Stimulated activated CD8-positive, alpha-beta memory T cell treated with anti-CD3 and anti-CD28 coated beads, Interleukin-15, amount 100 ng/mL, for 48 hours (primary cell): ENCODE measurements around the gene GRPR.
"Not testable (repeated sequence)": the region's sequence is repeated elsewhere in the genome, so short reads cannot be mapped to it uniquely, and the experiment has no call there.

Source experiments
- DNase-seq, 2 donors: peaks; one replicate each; pipeline ENCODE4 v3.0.0-alpha.2; 2020; ENCODE audit warnings: low read depth in 2 of 2

Gene GRPR

DNA sequence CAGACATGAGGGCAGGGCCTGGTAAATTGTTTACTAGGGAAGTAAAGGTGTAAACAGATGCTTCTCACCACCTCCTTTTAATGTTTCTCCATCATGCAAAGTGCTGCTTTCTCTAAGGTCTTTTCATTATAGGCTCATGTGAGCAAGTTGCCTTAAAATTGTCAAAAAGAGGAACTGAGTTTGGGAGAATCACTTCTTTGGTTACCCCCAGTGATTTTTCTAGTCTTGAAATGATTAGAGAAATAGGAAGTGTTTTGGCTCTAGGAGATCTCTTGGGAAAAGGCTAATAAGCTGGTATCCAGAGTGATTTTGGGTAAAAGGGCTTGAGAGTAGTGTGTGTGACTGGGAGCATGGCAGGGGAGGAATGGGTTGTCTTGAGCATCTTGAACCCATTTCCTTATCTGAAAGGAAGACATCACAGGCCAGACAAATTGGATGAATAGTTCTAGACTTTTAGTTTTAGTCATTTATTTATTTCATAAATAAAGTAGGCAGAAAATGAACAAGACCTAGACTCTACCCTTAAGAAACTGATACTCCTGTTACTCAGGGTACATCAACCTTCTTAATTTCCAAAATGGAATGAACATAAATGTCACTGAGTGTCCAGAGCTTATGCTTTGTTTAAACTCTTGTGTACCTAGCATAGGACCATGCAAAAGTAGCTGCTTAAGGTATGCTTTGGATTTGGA, 14.2 kb downstream of the GRPR start:
- DNase-seq, result no peak

DNA sequence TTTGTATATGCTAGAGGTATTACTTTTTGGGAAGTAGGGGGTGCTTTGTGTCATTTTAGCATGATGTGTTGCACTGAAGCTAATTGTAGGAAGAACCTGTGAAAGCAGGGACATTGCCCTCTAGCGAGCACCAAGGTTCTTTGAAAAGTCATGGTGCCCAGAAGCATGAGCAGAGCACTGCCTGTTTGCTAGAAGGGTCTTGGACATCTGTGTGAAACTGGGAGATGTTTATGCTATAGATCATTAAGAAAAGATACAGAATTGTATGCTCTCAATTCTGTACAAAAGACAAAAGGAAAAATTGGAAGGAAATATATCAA, 14.7 kb downstream of the GRPR start:
- DNase-seq, result no peak

GRCh38 chrX:16140448-16140847, 17.1 kb downstream of the GRPR start:
- DNase-seq, result no peak

DNA sequence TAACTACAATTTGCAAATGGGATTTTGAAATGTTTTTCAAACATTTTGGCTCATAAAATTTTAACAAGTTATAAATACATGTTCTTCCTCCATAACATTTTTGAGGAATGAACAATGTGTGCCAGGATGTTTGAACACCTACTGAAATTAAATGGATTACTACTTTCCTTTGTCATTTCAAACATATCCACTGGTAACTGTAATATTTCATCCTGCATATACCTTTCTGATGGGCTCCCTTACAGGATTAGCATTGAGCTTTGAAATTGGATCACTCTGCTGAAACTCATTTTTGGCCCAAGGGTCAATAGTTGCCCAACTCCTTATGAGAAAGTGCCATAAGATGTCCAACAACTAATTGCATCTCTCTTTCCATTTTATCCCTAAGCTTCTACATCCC, 17.6 kb downstream of the GRPR start:
- no peak for DNase-seq

DNA sequence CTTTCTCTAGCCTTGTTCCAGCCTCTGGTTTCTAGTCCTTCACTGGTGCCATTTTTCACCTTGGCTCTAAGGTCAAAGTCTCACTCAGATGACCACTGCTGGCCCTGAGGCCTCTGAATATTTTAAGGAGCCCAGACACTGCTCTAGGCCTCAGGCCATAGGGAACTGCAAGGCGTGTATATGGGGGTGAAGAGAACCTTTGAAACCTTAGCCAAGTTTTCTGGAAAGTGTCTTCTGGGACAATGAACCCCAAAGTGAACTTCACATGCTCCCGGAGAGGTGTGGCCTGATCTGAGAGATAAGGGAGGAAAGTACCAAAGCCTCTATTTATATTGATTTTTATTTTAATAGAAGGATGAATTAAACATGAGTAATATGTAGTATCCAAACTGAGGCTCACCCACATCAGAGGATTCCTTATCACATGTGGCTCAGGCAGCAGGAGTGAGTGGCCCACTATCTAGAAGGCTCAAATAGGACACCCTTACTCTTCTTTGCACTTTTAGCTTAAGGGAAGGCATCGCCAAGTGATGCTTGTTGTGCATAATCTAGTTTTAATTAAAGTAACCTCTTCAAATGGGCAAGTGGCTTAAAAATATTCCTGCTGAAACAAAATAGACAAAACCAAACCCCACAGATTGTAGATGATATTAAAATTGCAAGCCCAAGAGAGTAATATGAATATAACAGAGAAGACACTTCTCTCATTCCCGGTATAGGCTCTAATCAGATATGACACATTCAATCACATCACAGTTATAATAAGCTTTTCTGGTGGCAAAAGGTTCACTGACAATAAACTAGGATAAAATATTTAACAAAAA, 18.3 kb downstream of the GRPR start:
- DNase-seq, result no peak

- no peak for DNase-seq
These were observed 18.8 kb downstream of the GRPR start for GRCh38 chrX:16142246-16142558.

DNA sequence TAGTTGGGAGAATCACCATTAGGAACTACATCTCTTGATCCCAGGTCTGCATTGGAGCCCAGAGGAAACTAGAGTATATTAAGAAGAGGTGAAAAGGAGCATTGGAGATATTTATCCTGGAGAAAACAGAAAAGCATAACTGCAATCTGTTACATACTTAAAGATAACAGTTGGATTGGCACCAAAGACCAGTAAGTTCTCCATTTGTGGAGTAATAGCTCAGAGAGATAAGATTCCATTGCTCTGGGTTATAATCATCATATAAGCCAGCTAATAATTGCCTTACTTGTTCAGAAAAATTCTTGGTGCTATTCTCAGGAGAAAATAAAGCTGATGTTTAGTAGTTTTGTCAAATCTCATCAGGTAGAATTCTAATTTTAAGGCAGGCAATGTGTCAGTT, 20.6 kb downstream of the GRPR start:
- DNase-seq, result no peak

DNA sequence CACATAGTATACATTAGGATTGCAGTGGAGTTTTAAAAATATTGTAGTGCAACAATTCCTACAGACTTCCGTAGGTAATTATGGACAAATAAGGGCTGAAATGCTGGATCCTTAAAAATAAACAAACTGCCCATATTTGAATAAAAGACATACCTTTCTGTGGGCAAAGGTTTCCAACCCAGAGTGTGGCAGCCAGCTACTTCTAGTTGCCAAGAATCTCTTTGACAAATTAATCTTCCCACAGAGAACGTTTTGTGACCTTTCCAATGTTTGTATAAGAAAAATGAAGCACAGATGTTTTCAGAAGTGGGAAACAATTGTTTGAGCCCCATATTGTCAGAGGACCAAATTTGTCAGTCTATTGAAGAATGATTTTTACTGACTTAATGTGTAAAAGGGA, 21.1 kb downstream of the GRPR start:
- DNase-seq, result no peak

- not testable (repeated sequence) for DNase-seq
These were observed 21.7 kb downstream of the GRPR start for GRCh38 chrX:16145093-16145492.

DNA sequence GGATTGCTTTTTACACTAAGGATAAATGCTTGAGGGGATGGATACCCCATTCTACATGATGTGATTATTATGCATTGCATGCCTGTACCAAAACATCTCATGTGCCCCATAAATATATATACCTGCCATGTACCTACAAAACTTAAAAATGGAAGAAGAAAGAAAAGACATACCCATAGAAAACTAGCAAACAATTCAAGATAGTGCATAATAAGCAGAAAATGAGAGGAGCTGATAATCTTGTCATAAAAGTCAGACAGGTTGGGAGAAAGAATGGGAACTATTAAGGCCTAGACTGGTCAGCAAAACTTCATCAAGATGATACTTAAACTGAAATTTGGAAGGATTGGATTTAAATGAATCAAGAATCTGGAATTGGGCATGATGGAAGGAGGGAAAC, 22.3 kb downstream of the GRPR start:
- DNase-seq, result no peak

DNA sequence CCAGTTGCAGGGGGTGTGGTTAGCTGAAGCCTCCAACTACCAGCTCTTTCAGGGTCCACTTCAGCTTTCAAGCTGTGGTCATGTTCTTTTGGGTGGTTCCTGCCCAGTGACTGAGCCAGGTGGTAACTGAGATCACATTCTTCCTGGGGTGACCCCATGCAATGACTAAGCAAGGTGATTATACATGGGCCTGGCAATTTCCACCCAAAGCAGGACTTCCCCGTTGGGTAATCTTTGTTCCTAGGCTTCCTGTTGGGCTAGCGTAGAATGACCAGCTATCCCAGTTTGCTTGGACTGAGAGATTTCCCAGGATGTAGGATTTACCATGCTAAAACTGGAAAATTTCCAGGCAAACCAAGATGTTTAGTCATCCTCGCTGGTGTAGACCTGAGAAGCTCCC, 25.5 kb downstream of the GRPR start:
- no peak for DNase-seq

- no peak for DNase-seq
These were observed 32.3 kb downstream of the GRPR start for GRCh38 chrX:16155581-16156096.

DNA sequence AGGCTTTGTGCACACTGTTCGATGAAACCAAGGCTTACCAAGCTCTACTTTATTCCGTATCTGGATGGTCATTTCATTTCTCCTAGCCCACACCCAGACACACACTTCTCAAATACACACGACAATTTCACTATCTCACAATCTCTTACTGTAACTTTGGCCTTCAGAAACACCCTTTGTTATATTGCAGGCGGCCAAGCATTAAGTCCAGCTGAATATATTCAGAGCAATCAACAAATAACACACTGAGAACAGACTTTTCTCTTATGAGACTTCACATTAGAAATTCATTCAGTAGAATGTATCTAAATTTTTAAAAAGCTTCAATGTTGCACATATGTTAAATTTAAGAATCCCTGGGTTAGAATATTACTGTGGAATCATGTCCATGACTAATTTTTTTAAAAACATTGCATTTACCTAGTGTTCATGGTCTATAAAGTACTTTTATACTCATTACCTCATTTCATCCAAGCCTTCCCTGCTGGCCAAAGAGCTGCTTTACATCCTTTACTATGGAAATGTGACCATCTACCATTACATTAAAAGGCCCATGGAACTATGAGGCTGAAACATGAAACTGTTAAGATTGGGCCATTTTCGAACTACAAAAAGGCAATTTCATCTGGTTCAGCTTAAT, 33.4 kb downstream of the GRPR start:
- no peak for DNase-seq

GRCh38 chrX:16160729-16161128, 37.4 kb downstream of the GRPR start:
- no peak for DNase-seq

GRCh38 chrX:16161173-16161572, 37.8 kb downstream of the GRPR start:
- not testable (repeated sequence) for DNase-seq

DNA sequence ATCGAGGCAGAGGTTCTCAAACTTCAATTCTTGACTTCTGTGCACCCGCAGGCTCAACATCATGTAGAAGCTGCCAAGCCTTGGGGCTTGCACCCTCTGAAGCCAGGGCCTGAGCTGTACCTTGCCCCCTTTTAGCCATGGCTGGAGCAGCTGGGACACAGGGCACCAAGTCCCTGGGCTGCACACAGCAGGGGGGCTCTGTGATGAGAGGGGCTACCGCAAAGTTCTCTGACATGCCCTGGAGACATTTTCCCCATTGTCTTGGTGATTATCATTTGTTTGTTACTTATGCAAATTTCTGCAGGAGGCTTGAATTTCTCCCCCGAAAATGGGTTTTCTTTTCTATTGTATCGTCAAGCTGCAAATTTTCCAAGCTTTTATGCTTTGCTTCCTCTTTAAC, 39.0 kb downstream of the GRPR start:
- no peak for DNase-seq

- no peak for DNase-seq
These were observed 41.4 kb downstream of the GRPR start for GRCh38 chrX:16164748-16165147.

DNA sequence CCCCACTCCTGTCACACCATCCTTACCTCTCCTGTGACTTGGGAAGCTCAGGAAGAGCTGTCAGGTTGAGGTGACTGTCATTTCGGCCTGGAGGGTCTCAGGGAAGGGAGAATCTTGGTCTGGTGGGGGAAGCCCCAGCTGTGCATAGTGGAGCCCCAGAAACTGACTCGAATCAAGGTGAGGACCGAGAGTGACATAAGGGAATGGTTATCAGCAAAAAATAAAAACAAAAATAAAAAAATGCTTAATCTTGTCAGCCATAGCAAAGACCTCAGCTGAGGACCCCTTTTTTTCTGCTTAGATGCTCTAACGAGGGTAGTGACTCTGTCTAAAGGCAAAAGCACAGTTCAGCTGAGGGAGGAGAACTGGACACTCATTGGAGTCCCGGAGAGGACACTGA, 43.8 kb downstream of the GRPR start, which contains the start of gene MAGEB17:
TSS of gene MAGEB17 (plus strand) at position 301 of the 400 bp plus-strand sequence. CDS start 2,902 bp downstream, outside the sequence.
- no peak for DNase-seq

DNA sequence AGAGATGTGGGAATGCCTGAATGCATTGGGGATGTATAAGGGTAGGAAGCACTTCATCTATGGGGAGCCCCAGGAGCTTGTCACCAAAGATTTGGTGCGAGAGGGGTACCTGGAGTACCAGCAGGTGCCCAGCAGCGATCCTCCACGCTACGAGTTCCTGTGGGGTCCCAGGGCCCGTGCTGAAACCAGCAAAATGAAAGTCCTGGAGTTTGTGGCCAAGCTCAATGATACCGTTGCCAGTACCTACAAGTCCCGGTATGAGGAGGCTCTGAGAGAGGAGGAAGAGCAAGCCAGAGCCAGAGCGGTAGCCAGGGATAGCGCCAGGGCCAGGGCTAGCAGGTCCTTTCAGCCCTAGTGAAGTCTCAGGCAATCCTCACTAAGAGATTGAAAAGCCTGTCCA, 47.7 kb downstream of the GRPR start:
- DNase-seq, result no peak

DNA sequence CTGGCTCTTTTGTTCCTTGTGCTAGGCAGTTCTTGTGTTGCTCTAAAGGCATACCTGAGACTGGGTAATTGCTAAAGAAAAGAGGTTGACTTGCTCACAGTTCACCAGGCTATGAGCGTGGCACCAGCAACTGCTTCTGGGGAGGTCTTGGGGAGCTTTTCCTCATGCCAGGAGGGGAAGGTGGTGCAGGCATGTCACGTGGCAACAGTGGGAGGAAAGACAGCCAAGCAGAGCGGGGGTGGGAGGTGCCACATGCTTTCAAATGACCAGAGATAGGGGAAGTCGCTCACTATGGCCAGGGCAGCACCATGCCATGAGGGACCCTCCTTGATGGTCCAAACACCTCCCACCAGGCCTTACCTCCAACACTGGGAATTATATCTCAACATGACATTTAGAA, 48.6 kb downstream of the GRPR start:
- DNase-seq, result no peak

DNA sequence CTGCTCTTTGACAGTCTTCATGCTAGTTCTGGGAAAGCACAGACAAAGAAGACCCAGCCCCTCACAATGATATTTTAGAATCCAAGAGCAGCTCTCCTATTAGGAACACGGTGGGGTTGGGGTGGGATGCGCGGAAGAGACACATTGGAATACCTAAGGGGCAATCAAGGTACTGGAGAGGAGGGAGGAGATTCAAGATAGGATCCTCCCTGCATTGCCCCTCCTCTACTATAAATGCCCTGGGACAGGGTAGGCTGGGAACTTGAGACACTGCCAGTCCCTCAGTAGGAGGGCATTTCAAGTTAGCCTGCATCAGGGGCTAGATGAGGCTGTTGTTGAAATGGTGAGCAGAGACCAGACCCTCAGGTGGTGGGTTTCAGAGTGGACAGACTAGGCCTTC, 49.0 kb downstream of the GRPR start:
- no peak for DNase-seq

DNA sequence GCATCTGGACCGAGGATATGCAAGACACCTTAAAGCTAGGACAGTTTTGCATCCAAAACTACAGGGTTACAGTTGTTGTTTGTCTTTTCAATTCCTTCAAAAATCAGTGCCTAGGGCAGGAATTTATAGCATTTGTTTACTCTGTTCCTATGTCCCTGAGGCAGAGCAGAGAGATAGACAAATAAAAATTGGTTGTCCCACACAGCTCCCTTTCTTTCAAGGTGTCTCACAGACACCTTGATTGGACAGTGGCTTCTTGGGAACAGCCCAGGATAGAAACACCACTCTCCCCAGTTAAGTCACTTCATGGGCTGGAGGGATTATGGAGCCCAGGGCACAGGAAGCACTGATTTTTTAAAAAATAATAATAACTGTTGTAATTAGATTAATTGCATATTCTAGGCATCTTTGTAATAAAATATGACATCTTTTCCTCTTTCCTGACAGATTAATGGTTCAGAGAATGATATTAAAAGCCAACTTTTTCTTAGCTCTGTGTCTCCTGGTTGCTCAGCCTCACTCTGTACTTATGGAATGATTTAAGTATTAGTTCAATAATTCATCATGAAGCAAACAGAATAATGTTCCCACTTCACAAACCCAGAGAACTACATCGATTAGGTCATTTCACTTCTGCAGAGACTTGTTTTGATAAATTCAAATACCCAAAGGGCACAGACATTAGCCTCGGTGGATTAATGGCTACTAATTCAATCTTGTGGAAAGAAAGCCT, 52.1 kb downstream of the GRPR start:
- DNase-seq, result no peak
